ENCODE results near the gene DENND5B.
"Not testable (repeated sequence)": the region's sequence is repeated elsewhere in the genome, so short reads cannot be mapped to it uniquely, and the experiment has no call there.

The DENND5B gene

GRCh38 chr12:31589904-31590641 is 863 bp downstream of the DENND5B start:
- DNase-seq = peak; percentile 20

GRCh38 chr12:31589598-31589903 is 1.4 kb downstream of the DENND5B start:
- peak; percentile 53 for DNase-seq

GRCh38 chr12:31588976-31589375 is 2.0 kb downstream of the DENND5B start:
- no peak for DNase-seq

GRCh38 chr12:31586728-31587127 is 4.2 kb downstream of the DENND5B start:
- no peak for DNase-seq

GRCh38 chr12:31585895-31586294 is 5.0 kb downstream of the DENND5B start:
- no peak for DNase-seq

- DNase-seq = no peak
Measured at GRCh38 chr12:31585271-31585670, 5.7 kb downstream of the DENND5B start.

- DNase-seq = no peak
Measured at GRCh38 chr12:31584782-31585181, 6.2 kb downstream of the DENND5B start.

- DNase-seq = no peak
Measured at GRCh38 chr12:31583878-31584277, 7.1 kb downstream of the DENND5B start.

GRCh38 chr12:31582155-31582554 is 8.8 kb downstream of the DENND5B start:
- DNase-seq = no peak

GRCh38 chr12:31578632-31579031 is 12.3 kb downstream of the DENND5B start:
- no peak for DNase-seq

GRCh38 chr12:31574803-31575575 is 15.9 kb downstream of the DENND5B start:
- no peak for DNase-seq

- DNase-seq = not testable (repeated sequence)
Measured at GRCh38 chr12:31574367-31574766, 16.6 kb downstream of the DENND5B start.

GRCh38 chr12:31572900-31573600 is 17.9 kb downstream of the DENND5B start:
- DNase-seq = no peak

- no peak for DNase-seq
Measured at GRCh38 chr12:31570880-31571279, 20.1 kb downstream of the DENND5B start.

- DNase-seq = not testable (repeated sequence)
Measured at GRCh38 chr12:31569517-31569916, 21.4 kb downstream of the DENND5B start.

- DNase-seq = no peak
Measured at GRCh38 chr12:31568498-31568897, 22.4 kb downstream of the DENND5B start.

- no peak for DNase-seq
Measured at GRCh38 chr12:31567029-31567428, 23.9 kb downstream of the DENND5B start.

GRCh38 chr12:31566547-31566946 is 24.4 kb downstream of the DENND5B start:
- no peak for DNase-seq

- no peak for DNase-seq
Measured at GRCh38 chr12:31562594-31563328, 28.2 kb downstream of the DENND5B start.

GRCh38 chr12:31560516-31560915 is 30.4 kb downstream of the DENND5B start:
- no peak for DNase-seq

- DNase-seq = no peak
Measured at GRCh38 chr12:31558521-31558920, 32.4 kb downstream of the DENND5B start.

GRCh38 chr12:31557707-31558106 is 33.2 kb downstream of the DENND5B start:
- no peak for DNase-seq

GRCh38 chr12:31555466-31555865 is 35.5 kb downstream of the DENND5B start:
- DNase-seq = not testable (repeated sequence)

Data from activated CD4-positive, alpha-beta T cell treated with anti-CD3 and anti-CD28 coated beads for 48 hours (primary cell).